Hepatocyte (in vitro differentiated cells): ENCODE measurements around the gene SLF1. TPM values are rescaled to one million over a fixed set of nuclear protein-coding genes. Genes with fewer than 3 reads are reported as not detected.

Source experiments
- DNase-seq: peaks from one replicate; pipeline ENCODE4 v3.0.0-alpha.2; 2016; ENCODE audit warnings: low spot score
- H2AFZ ChIP-seq: fragments of 200-600 bp; sonication (generic); 2 replicates; pipeline ENCODE4 v1.6.0; 2016; ENCODE audit warnings: antibody characterized with exemption, mild to moderate bottlenecking
- H3K27ac ChIP-seq: fragments of 200-600 bp; sonication (generic); 2 replicates; pipeline ENCODE4 v1.5.1; 2016; ENCODE audit warnings: mild to moderate bottlenecking
- H3K27me3 ChIP-seq: fragments of 200-600 bp; sonication (generic); 2 replicates; pipeline ENCODE4 v1.6.1; 2016
- H3K36me3 ChIP-seq: fragments of 200-600 bp; sonication (generic); replicated peaks from 2 replicates; pipeline ENCODE4 v1.5.1; 2016; ENCODE audit warnings: low read depth; ENCODE audit not compliant: insufficient read depth
- H3K4me1 ChIP-seq: fragments of 200-600 bp; sonication (generic); 2 replicates; pipeline ENCODE4 v1.5.1; 2016; ENCODE audit warnings: mild to moderate bottlenecking, moderate library complexity; ENCODE audit not compliant: insufficient read depth
- H3K4me2 ChIP-seq: fragments of 200-600 bp; sonication (generic); 2 replicates; pipeline ENCODE4 v1.6.0; 2016
- H3K4me3 ChIP-seq: fragments of 200-600 bp; sonication (generic); 2 replicates; pipeline ENCODE4 v1.5.1; 2016; ENCODE audit warnings: mild to moderate bottlenecking
- H3K79me2 ChIP-seq: fragments of 200-600 bp; sonication (generic); 2 replicates; pipeline ENCODE4 v1.6.0; 2017; ENCODE audit warnings: mild to moderate bottlenecking
- H3K9me2 ChIP-seq: fragments of 200-600 bp; sonication (generic); replicated peaks from 2 replicates; pipeline ENCODE4 v1.6.0; 2017; ENCODE audit warnings: mild to moderate bottlenecking; ENCODE audit not compliant: insufficient read depth
- H3K9me3 ChIP-seq: fragments of 200-600 bp; sonication (generic); 2 replicates; pipeline ENCODE4 v1.5.1; 2016; ENCODE audit warnings: low read depth, mild to moderate bottlenecking
- H4K20me1 ChIP-seq: fragments of 200-600 bp; sonication (generic); 2 replicates; pipeline ENCODE4 v1.6.0; 2016; ENCODE audit warnings: mild to moderate bottlenecking; ENCODE audit not compliant: insufficient read depth, poor library complexity, severe bottlenecking
- EZH2 ChIP-seq: fragments of 200-600 bp; sonication (generic); IDR thresholded peaks from 2 replicates; pipeline ENCODE4 v1.6.1; 2016; ENCODE audit warnings: antibody characterized with exemption, mild to moderate bottlenecking, borderline replicate concordance
- EZH2phosphoT487 ChIP-seq: fragments of 200-600 bp; sonication (generic); IDR thresholded peaks from one replicate; pipeline ENCODE4 v1.6.1; 2018; ENCODE audit warnings: antibody characterized with exemption, mild to moderate bottlenecking, low read depth, moderate library complexity; ENCODE audit not compliant: unreplicated experiment, severe bottlenecking
- WGBS: methylation state at CpG from one replicate; pipeline ENCODE4 v1.1.6; 2016; ENCODE audit warnings: low lambda C conversion rate; ENCODE audit errors: missing lambda C conversion rate; 5-methylcytosine and 5-hydroxymethylcytosine counted together
- polyA plus RNA-seq: library from polyadenylated mRNA; unstranded; fragments of >200 nt; fragmentation: Nextera tagmentation; extraction: Ambion mirVana; gene quantifications from 2 replicates; pipeline ENCODE4 v1.2.1, GENCODE V29; 2016
- total RNA-seq: library from RNA; depleted of rRNA; stranded (reverse); fragments of >200 nt; gene quantifications from 2 replicates; pipeline ENCODE4 v1.2.3, GENCODE V29; 2014
- TF ChIP-seq, protein P1 (sequence below): fragments of 200-600 bp; sonication (generic); IDR thresholded peaks from 2 replicates; pipeline ENCODE4 v1.5.1; 2016; ENCODE audit warnings: antibody characterized with exemption, mild to moderate bottlenecking; ENCODE audit not compliant: poor library complexity

SLF1 gene
- total and polyA plus RNA-seq, 2 experiments from 2014 or later, result 3.3 to 9.0 TPM

DNA sequence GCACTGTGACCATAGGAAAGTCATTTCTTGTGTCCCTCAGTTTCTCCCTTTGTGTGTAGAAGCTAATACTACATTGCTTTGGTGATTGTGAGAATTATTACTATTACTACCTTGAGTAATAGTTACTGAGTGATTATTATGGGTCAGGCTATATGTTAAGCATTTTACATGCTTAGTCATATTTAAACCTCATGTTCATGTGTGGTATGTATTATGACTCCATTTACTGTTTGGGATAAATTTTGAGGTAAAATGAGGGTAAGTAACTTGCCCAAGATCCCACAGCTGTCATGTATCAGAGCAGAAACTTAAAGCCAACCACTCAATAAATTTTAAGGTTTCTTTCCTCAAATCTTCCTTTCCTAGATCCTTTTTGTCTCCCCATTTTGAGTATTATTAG, 28.3 kb downstream of the SLF1 start:
- TF ChIP-seq, protein P1, sequence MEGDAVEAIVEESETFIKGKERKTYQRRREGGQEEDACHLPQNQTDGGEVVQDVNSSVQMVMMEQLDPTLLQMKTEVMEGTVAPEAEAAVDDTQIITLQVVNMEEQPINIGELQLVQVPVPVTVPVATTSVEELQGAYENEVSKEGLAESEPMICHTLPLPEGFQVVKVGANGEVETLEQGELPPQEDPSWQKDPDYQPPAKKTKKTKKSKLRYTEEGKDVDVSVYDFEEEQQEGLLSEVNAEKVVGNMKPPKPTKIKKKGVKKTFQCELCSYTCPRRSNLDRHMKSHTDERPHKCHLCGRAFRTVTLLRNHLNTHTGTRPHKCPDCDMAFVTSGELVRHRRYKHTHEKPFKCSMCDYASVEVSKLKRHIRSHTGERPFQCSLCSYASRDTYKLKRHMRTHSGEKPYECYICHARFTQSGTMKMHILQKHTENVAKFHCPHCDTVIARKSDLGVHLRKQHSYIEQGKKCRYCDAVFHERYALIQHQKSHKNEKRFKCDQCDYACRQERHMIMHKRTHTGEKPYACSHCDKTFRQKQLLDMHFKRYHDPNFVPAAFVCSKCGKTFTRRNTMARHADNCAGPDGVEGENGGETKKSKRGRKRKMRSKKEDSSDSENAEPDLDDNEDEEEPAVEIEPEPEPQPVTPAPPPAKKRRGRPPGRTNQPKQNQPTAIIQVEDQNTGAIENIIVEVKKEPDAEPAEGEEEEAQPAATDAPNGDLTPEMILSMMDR, result no peak
- no peak for TF ChIP-seq EZH2
- no peak for TF ChIP-seq EZH2phosphoT487
- Histone ChIP-seq H3K4me3 (no peak overlapping the region), H3K4me2 (no peak overlapping the region), H3K9me3 (no peaks in the 10 kb centered on the region), H3K36me3 (no peaks in the 10 kb centered on the region), H3K27me3 (no peaks in the 10 kb centered on the region), H4K20me1 (no peaks in the 10 kb centered on the region), H3K4me1 (no peaks in the 10 kb centered on the region), H3K27ac (no peak overlapping the region), H2AFZ (no peak overlapping the region), H3K79me2 (no peaks in the 10 kb centered on the region), H3K9me2 (no peaks in the 10 kb centered on the region)
- no peak for DNase-seq

- Histone ChIP-seq H3K4me1 (no peaks in the 10 kb centered on the region), H3K9me2 (no peaks in the 10 kb centered on the region), H3K4me3 (no peak overlapping the region), H2AFZ (no peak overlapping the region), H4K20me1 (no peaks in the 10 kb centered on the region), H3K27me3 (no peaks in the 10 kb centered on the region), H3K36me3 (no peaks in the 10 kb centered on the region), H3K27ac (no peak overlapping the region), H3K79me2 (no peaks in the 10 kb centered on the region), H3K9me3 (no peaks in the 10 kb centered on the region), H3K4me2 (no peak overlapping the region)
- DNase-seq, result no peak
- 76% methylated on average over 1 of the region's 1 CpG for WGBS
- TF ChIP-seq EZH2phosphoT487 (no peak), EZH2 (no peak)
- TF ChIP-seq, protein P1, result no peak
These were observed 31.4 kb downstream of the SLF1 start for GRCh38 chr5:94649874-94650273.

DNA sequence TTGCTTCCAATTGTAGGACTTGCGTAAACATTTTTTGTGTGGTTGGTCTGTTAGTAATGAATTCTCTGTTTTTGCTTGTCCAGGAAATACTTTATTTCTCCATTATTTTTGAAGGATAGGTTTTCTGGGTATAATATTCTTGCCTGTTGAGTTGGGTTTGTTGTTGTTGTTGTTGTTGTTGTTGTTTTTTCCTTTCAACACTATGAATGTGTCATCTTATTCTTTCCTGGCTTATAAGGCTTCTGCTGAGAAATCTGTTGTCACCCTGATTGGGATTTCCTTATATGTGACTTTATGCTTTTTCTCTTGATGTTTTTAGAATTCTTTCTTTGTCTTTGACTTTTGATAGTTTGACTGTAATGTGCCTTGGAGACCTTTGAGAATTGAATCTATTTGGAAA, 39.8 kb downstream of the SLF1 start:
- H3K27me3 ChIP-seq, result no peaks in the 10 kb centered on the region
- H3K27ac ChIP-seq, result no peak overlapping the region
- no peak overlapping the region for H3K4me3 ChIP-seq
- peaks cover 3% of the 10 kb centered on the region for H3K79me2 ChIP-seq
- WGBS, result 97% methylated on average over 1 of the region's 1 CpG
- TF ChIP-seq EZH2, result no peak
- TF ChIP-seq, protein P1, result no peak
- no peak for TF ChIP-seq EZH2phosphoT487
- no peaks in the 10 kb centered on the region for H3K4me1 ChIP-seq
- H2AFZ ChIP-seq, result no peak overlapping the region
- DNase-seq, result no peak
- H3K9me2 ChIP-seq, result no peaks in the 10 kb centered on the region
- no peaks in the 10 kb centered on the region for H4K20me1 ChIP-seq
- H3K36me3 ChIP-seq, result no peaks in the 10 kb centered on the region
- H3K9me3 ChIP-seq, result peaks cover 6% of the 10 kb centered on the region
- no peak overlapping the region for H3K4me2 ChIP-seq

DNA sequence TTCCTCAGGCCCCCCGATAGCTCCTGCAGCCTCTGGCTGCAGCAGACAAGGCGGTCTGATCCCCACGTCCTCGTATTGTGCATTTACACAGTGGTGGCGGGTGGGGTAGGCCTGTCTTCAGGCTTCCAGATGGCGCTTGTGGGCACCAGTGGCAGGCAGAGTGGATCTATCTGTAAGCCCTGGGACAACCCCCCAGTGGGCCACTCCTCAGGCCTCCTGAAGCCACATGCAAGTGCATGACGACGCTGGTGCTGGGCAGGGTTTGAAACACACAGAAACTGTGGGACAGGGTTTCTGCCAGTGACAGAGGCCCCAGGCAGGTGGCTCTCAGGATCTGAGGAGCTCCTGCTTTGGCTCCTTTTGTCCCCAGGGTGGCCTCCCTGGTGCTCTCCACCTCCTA, 42.0 kb downstream of the SLF1 start:
- no peak for DNase-seq
- Histone ChIP-seq H3K9me3 (no peaks in the 10 kb centered on the region), H3K27me3 (no peaks in the 10 kb centered on the region), H3K4me2 (no peak overlapping the region), H3K79me2 (peaks cover 3% of the 10 kb centered on the region), H3K4me1 (no peaks in the 10 kb centered on the region), H2AFZ (no peak overlapping the region), H3K4me3 (no peak overlapping the region), H3K27ac (no peak overlapping the region), H3K36me3 (no peaks in the 10 kb centered on the region), H3K9me2 (no peaks in the 10 kb centered on the region), H4K20me1 (no peaks in the 10 kb centered on the region)
- no peak for TF ChIP-seq EZH2
- TF ChIP-seq EZH2phosphoT487, result no peak
- TF ChIP-seq, protein P1, result no peak
- WGBS, result 92% methylated on average over 8 of the region's 8 CpGs
